Transverse colon (tissue), 4 donors: ENCODE results near the gene RNPS1. TPM values are rescaled to one million over a fixed set of nuclear protein-coding genes. Genes with fewer than 3 reads are reported as not detected.

ENCODE experiments used
- DNase-seq: peaks from one replicate; pipeline ENCODE4 v3.0.0-alpha.2; 2019
- H3K27ac ChIP-seq, 4 donors: fragments of 200-600 bp; sonication (generic); 2 replicates each; pipeline ENCODE4 v1.5.1; 2016 to 2018; ENCODE audit warnings: inconsistent platforms in 4 of 4
- H3K27me3 ChIP-seq: fragments of 200-600 bp; sonication (generic); 2 replicates; pipeline ENCODE4 v1.5.1; 2017; ENCODE audit warnings: inconsistent platforms
- H3K36me3 ChIP-seq, 4 donors: fragments of 200-600 bp; sonication (generic); 2 replicates each; pipeline ENCODE4 v1.5.1; 2017 to 2019; ENCODE audit warnings: inconsistent platforms in 4 of 4
- H3K4me1 ChIP-seq, 4 donors: fragments of 200-600 bp; sonication (generic); 2 replicates each; pipeline ENCODE4 v1.5.1; 2017 to 2020; ENCODE audit warnings: inconsistent platforms in 4 of 4
- H3K4me3 ChIP-seq, 4 donors: fragments of 200-600 bp; sonication (generic); 1 replicate in 1 of 4; 2 replicates in 3 of 4; pipeline versions ENCODE4 v1.5.1 to v1.6.1; 2017 to 2019; ENCODE audit warnings: inconsistent platforms in 4 of 4
- H3K9me3 ChIP-seq, 2 donors: fragments of 200-600 bp; sonication (generic); 2 replicates each; pipeline ENCODE4 v1.5.1; 2017 to 2019; ENCODE audit warnings: inconsistent platforms in 2 of 2
- CTCF ChIP-seq, 5 experiments: fragments of 200-600 bp in 3 of 5; fragments of 450-650 bp in 2 of 5; sonication (generic) in 3 of 5; IDR thresholded peaks; 1 replicate in 2 of 5; 2 replicates in 3 of 5; pipeline ENCODE4 v1.5.1; 2016 to 2017; ENCODE audit warnings: antibody characterized with exemption in 5 of 5, inconsistent platforms in 3 of 5, mild to moderate bottlenecking in 2 of 5, moderate library complexity in 1 of 5
- EP300 ChIP-seq: sonication (generic); formaldehyde crosslinking; IDR thresholded peaks from one replicate; pipeline ENCODE4 v1.6.1; 2017; ENCODE audit warnings: antibody characterized with exemption, low read depth
- POLR2A ChIP-seq: fragments of 450-650 bp; IDR thresholded peaks from one replicate; pipeline ENCODE4 v1.6.1; 2016; ENCODE audit warnings: antibody characterized with exemption, mild to moderate bottlenecking, moderate library complexity
- POLR2AphosphoS5 ChIP-seq, 3 donors: sonication (generic); formaldehyde crosslinking; IDR thresholded peaks; one replicate each; pipeline ENCODE4 v1.6.1; 2016; ENCODE audit warnings: antibody characterized with exemption in 3 of 3
- WGBS, 2 donors: methylation state at CpG; one replicate each; pipeline ENCODE4 v1.1.5; 2018; ENCODE audit warnings: low coverage in 1 of 2; 5-methylcytosine and 5-hydroxymethylcytosine counted together
- in situ Hi-C, 4 donors: fragments of 200-750 bp; cut with MboI; loops; one replicate each; pipeline versions ENCODE4 v1.15.0 to v1.15.1; 2017; ENCODE audit warnings: low sequenced_read_pairs in 3 of 4, low pct_ligation_motif_present in 1 of 4, low pct_unique_long_range_greater_than_20kb in 1 of 4
- intact Hi-C: fragments of 100-400 bp; cut with DNase I; formaldehyde crosslinking; loops from one replicate; pipeline ENCODE4 v1.15.1; 2023; ENCODE audit warnings: low total_unique reads
- total RNA-seq, 4 donors: library from RNA; depleted of rRNA; stranded (reverse); fragments of >200 nt; gene quantifications; one replicate each; pipeline ENCODE4 v1.1.0, GENCODE V29; 2016

RNPS1 gene
- total RNA-seq, 4 donors from 2014 or later: 110 to 153 (median 126) TPM

DNA sequence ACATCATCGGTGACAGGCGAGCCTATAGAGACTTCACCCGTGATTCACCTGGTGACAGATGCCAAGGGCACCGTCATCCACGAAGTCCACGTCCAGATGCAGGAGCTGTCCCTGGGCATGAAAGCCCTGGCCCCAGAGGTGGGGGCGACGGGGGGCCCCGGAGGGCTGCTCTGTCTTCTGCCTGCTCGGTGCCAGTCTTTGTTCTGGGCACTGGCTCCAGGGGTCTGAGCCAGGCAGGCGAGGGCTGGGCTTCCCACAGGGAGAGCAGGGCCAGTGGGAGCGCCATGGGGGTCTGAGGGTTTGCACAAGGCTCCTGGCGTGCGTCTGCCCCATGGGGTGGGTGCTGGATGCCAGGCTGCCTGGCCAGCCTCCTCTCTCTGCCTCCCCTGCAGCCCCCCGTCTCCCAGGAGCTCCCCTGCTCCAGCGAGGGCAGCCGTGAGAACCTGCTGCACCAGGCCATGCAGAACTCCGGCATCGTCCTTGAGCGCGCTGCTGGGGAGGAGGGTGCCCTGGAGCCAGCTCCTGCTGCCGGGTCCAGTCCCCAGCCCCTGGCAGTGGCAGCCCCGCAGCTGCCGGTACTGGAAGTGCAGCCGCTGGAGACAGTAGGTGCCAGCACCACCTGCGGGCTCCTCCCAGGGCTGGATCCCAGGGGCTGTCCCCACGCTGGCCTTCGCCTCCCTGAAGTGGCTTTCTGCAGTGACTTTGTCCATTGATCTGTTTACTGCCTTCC is 34.7 kb downstream of the RNPS1 start:
- intact Hi-C loops: loop anchor here (10.0 kb wide), 1 partner anchor 228 kb away; the partner anchor contains the start of gene ZNF598
- H3K9me3 ChIP-seq: no peaks in the 10 kb centered on the region
- no peak overlapping the region for H3K27ac ChIP-seq
- no peak overlapping the region for H3K4me3 ChIP-seq
- WGBS, 2 donors: 96% methylated on average over 20 of the region's 28 CpGs; no CpG with 5 or more reads in 1 of the 2 donors
- peaks cover 13 to 30% (median 22%) of the 10 kb centered on the region in 4 donors for H3K4me1 ChIP-seq
- DNase-seq: no peak
- peaks cover 31% of the 10 kb centered on the region for H3K27me3 ChIP-seq
- no peak for TF ChIP-seq POLR2AphosphoS5 (IDR thresholded peaks at IDR 0.05)
- no peak for TF ChIP-seq CTCF (IDR thresholded peaks at IDR 0.05)
- TF ChIP-seq EP300: no peak
- TF ChIP-seq POLR2A: no peak
- in situ Hi-C loops: no loop called here
- H3K36me3 ChIP-seq: peaks cover 0 to 59% (median 18%) of the 10 kb centered on the region in 4 donors

GRCh38 chr16:2232094-2232990 is 35.6 kb downstream of the RNPS1 start:
- TF ChIP-seq EP300 (no peak), CTCF (IDR thresholded peaks at IDR 0.05) (no peak), POLR2A (no peak), POLR2AphosphoS5 (IDR thresholded peaks at IDR 0.05) (no peak)
- Histone ChIP-seq H3K4me1 (peaks cover 12 to 22% (median 16%) of the 10 kb centered on the region in 4 donors), H3K27ac (no peak overlapping the region), H3K27me3 (peaks cover 22% of the 10 kb centered on the region), H3K36me3 (peaks cover 0 to 59% (median 18%) of the 10 kb centered on the region in 4 donors), H3K9me3 (no peaks in the 10 kb centered on the region), H3K4me3 (no peak overlapping the region)
- WGBS, 2 donors: 87% methylated on average over 38 of the region's 41 CpGs; no CpG with 5 or more reads in 1 of the 2 donors
- in situ Hi-C loops: no loop called here
- DNase-seq: no peak
- intact Hi-C loops: loop anchor here (10.0 kb wide), 1 partner anchor 228 kb away; the partner anchor contains the start of gene ZNF598

- WGBS, 2 donors: 73 to 83% methylated on average over 8 to 27 of the region's 29 CpGs
- Histone ChIP-seq H3K9me3 (no peaks in the 10 kb centered on the region), H3K4me3 (no peak overlapping the region), H3K36me3 (peaks cover 0 to 59% (median 18%) of the 10 kb centered on the region in 4 donors), H3K4me1 (peaks cover 4 to 20% (median 6%) of the 10 kb centered on the region in 4 donors), H3K27me3 (peaks cover 12% of the 10 kb centered on the region), H3K27ac (no peak overlapping the region)
- intact Hi-C loops (loop anchor here (1.0 to 10.0 kb wide), 2 partner anchors 37 to 226 kb away; partner anchors contain the start of genes RNPS1 and ZNF598), in situ Hi-C loops (no loop called here)
- no peak for DNase-seq
- TF ChIP-seq POLR2AphosphoS5 (IDR thresholded peaks at IDR 0.05): no peak
- TF ChIP-seq EP300: no peak
- TF ChIP-seq CTCF (IDR thresholded peaks at IDR 0.05): no peak
- TF ChIP-seq POLR2A: no peak
Observed at GRCh38 chr16:2231016-2231931, 36.7 kb downstream of the RNPS1 start.
